NCI-H146 treated with DMSO at 0.1 percent for 48 hours (cell line): ENCODE results near the gene CTRL.

Experiments
- DNase-seq: peaks from one replicate; lab custom pipeline; 2025; ENCODE audit not compliant: unreplicated experiment; lab: John Stamatoyannopoulos, UW

Gene CTRL

DNA sequence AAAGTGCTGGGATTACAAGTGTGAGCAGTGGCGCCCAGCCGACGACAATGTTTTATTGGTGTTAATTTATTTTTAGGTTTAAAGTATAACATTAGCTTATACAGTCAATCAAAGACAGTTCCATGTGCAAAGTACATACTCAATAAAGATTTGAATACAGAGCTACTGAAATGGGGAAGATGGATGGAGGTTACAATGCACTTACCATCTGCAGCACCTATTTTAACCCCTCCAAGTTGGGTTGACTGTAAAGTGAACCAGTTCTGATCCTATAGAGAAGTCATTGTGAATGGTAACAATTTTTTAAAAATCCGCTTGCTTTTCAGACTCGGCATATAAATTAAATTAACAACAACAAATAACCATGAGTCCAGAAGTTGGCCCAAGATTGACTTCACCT, 39.3 kb downstream of the CTRL start:
- no peak for DNase-seq

DNA sequence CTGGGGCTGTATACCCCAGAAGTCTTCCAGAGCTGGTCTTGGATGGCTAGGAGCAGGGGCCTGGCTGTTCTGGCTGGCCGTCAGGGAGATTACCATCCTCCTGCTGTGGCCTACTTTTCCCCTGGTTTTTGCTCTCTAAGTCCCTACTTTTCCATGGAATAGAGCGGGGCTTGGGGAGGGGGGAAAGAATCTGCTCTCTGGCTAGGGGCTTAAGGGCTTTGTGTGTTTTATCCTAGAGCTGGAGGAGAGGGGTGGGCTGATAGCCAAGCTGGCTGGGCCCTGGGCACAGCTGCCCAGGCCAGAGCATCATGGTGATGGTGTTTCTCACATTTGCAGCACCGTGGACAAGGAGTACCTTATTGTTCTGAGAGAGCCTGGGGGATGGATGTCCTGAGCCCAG, 43.3 kb downstream of the CTRL start:
- DNase-seq: no peak

DNA sequence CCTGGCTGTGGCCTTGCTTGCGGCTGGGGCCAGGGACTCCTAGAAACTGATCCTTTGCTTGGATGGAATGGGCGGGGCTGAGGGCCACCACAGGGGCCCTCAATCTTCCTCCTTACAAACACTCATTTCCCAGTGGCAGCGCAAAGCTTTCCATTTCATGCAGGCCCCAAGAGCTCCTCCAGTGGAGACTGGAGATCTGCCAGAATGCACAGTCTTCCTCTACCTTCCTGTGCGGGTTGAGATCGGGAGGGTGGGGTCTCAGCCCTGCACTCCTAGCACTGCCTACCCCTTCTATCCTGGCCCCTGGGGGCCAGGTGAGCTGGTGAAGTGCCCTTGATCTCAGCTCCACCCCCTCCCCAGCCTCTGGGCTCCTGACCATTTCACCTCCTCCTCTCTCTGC, 45.3 kb downstream of the CTRL start:
- DNase-seq: no peak

DNA sequence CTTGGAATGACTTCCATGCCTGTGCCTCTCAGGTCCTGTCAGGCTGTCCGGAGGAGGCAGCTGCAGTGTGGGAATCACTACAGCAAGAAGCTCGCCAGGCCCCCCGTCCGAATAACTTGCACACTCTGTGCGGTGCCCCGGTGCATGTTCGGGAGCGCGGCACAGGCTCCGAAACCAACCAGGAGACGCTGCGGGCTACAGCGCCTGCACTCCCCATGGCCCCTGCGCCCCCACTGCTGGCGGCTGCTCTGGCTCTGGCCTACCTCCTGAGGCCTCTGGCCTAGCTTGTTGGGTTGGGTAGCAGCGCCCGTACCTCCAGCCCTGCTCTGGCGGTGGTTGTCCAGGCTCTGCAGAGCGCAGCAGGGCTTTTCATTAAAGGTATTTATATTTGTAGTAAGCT, 45.7 kb downstream of the CTRL start:
- DNase-seq: no peak

DNA sequence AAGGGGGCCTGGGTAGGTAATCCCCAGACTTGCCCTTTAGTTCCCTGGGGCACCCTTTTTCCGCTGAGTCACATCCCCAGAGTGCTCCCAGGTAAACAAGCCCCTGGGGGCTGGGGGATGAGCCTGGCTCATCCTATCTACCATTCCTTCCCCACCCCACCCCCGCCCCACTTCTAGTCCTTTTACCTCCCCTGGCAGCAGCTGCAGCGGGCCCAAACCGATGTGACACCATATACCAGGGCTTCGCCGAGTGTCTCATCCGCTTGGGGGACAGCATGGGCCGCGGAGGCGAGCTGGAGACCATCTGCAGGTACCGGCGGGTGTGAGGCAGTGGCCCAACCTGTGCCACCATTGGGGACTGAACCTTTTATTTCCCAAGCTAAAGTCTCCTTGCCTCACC, 46.1 kb downstream of the CTRL start:
- no peak for DNase-seq

DNA sequence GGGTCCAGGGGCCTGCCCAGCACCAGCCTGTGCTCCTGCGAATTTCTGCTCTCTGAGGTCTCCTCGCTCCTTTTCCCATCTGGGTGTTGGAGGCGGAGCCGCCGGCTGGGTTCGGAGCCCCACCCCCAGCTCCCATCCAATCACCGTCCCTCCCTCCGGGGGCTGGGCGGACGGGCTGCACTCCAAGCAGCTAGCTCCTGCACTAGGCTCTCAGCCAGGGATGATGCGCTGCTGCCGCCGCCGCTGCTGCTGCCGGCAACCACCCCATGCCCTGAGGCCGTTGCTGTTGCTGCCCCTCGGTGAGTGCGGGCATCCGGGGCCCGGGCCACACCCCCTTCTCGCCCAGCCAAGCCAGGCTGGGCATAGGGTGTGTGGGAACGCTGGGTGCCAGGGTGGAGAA, 47.0 kb downstream of the CTRL start, which contains the start of gene NRN1L:
NRN1L (plus strand) TSS at position 202 of the 400 bp plus-strand sequence; CDS start at position 221, 19 bp downstream.
- DNase-seq: no peak

DNA sequence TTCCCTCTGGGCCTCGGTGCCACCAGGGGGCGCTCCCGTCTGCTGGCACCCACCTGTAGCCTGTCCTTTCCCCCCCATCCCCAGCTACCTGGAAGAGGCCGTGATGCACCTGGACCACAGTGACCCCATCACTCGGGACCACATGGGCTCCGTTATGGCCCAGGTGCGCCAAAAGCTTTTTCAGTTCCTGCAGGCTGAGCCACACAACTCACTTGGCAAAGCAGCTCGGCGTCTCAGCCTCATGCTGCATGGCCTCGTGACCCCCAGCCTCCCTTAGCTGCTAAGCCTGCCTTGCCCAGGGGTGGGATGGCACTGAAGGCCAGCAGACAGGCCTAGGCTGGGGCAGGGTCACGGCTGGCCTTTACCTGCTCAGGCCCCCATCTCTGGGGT, 47.8 kb downstream of the CTRL start:
- no peak for DNase-seq

DNA sequence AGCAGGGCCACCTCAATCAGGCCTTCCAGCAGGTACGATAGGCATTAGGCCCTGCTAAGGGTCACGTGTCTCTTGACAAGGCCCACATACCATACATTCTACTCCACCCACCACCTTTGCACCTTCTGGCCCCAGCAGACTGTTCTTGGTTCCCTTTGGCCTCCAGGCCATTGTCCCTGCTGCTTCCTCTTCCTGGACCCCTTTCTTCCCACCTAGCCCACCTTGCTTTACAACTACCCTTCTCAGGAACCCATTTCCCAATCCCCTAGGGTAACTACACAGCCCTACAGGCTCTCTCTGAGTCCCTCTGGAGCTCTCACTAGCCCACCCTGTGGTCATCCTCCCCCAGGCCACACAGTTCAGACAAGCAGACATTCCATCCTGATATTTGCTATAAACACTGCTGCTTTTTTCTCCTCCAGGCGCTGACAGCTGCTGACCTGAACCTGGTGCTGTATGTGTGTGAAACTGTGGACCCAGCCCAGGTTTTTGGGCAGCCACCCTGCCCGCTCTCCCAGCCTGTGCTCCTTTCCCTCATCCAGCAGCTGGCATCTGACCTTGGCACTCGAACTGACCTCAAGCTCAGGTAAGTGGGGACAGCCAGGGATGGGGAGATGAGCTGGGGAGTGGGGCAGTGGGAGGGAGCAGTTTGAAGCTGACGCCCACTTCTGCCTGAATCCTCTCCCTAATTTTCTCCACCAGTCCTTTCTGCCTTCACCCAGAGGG, 48.4 kb downstream of the CTRL start:
- DNase-seq: no peak

DNA sequence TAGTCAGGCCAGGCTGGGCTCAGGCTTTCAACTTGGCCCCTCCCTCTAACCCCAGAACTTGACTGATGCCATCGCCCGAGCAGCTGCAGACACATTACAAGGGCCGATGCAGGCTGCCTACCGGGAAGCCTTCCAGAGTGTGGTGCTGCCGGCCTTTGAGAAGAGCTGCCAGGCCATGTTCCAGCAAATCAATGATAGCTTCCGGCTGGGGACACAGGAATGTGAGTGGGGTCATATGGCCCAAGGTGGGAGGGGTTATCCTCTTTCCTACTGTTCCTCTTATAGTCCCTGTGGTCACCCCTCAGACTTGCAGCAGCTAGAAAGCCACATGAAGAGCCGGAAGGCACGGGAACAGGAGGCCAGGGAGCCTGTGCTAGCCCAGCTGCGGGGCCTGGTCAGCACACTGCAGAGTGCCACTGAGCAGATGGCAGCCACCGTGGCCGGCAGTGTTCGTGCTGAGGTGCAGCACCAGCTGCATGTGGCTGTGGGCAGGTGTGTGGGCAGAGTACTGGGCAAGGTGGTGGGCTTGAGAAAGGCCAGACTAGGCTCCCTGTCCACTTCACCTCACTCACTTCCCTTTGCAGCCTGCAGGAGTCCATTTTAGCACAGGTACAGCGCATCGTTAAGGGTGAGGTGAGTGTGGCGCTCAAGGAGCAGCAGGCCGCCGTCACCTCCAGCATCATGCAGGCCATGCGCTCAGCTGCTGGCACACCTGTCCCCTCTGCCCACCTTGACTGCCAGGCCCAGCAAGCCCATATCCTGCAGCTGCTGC, 49.1 kb downstream of the CTRL start:
- DNase-seq: no peak

DNA sequence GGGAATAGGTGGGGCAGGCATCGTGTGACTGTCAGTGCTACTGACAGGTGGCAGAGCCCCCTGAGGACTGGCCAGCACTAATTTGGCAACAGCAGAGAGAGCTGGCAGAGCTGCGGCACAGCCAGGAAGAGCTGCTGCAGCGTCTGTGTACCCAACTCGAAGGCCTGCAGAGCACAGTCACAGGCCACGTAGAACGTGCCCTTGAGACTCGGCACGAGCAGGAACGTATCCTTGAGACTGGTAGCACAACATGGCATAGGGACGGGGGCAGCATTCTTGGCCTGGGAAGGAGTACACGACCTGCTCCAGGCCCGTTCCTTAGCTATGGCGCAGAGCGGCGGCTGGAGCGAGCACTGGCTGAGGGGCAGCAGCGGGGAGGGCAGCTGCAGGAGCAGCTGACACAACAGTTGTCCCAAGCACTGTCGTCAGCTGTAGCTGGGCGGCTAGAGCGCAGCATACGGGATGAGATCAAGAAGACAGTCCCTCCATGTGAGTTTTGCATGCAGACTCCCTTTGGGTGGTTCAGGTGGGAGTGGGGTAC, 50.0 kb downstream of the CTRL start:
- DNase-seq: no peak

DNA sequence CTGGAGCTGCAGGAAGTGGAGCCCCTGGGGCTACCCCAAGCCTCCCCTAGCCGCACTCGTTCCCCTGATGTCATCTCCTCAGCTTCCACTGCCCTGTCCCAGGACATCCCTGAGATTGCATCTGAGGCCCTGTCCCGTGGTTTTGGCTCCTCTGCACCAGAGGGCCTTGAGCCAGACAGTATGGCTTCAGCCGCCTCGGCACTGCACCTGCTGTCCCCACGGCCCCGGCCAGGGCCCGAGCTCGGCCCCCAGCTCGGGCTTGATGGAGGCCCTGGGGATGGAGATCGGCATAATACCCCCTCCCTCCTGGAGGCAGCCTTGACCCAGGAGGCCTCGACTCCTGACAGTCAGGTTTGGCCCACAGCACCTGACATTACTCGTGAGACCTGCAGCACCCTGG, 51.1 kb downstream of the CTRL start:
- no peak for DNase-seq

DNA sequence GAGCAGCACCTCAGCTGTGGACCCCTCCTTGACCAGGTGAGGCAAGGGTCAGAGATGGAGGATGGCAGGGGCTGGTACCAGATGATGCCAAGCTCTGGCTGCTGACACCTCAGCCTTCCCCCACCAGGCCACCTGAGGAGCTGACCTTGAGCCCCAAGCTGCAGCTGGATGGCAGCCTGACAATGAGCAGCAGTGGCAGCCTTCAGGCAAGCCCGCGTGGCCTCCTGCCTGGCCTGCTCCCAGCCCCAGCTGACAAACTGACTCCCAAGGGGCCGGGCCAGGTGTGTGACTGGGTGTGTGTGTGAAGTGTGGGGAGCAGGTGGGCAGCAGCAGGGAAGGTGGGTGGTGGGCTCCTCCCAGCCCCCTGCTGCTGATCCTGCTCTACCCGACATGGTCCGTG, 51.7 kb downstream of the CTRL start:
- DNase-seq: no peak
